ENCODE results near the gene MORF4L1. TPM values are rescaled to one million over a fixed set of nuclear protein-coding genes. Genes with fewer than 3 reads are reported as not detected.
"Not testable (repeated sequence)": the region's sequence is repeated elsewhere in the genome, so short reads cannot be mapped to it uniquely, and the experiment has no call there.

The MORF4L1 gene
- total and polyA plus RNA-seq, 8 donors: 262 to 774 (median 712) TPM

- Histone ChIP-seq H3K4me1 (peaks cover 29 to 44% of the 10 kb centered on the region in 2 donors), H3K9me3 (no peaks in the 10 kb centered on the region), H3K27me3 (no peaks in the 10 kb centered on the region), H3K27ac (peak overlapping the region; percentile 100), H3K36me3 (no peaks in the 10 kb centered on the region), H3K4me3 (peak overlapping the region; percentile 39 to 87)
- ATAC-seq: peak; percentile 72
- DNase-seq: peak; percentile 84 to 94 (median 89)
- TF ChIP-seq CTCF (IDR thresholded peaks at IDR 0.05): peak in 1 of 2 donors; percentile 34
- intact Hi-C loops (cut with DNase I): no loop called here
Measured at GRCh38 chr15:78872972-78873792, 492 bp downstream of the MORF4L1 start.

GRCh38 chr15:78873793-78874765 is 1.4 kb downstream of the MORF4L1 start:
- intact Hi-C loops (cut with DNase I): no loop called here
- no peak for TF ChIP-seq CTCF (IDR thresholded peaks at IDR 0.05)
- no peaks in the 10 kb centered on the region for H3K9me3 ChIP-seq
- H3K27ac ChIP-seq: peak overlapping the region; percentile 100
- H3K4me1 ChIP-seq: peaks cover 36 to 53% of the 10 kb centered on the region in 2 donors
- peak; percentile 9 for ATAC-seq
- peak overlapping the region; percentile 39 to 87 for H3K4me3 ChIP-seq
- DNase-seq: peak in 2 of 4 donors; percentile 50 to 58
- no peaks in the 10 kb centered on the region for H3K27me3 ChIP-seq
- H3K36me3 ChIP-seq: peaks cover 0 to 2% of the 10 kb centered on the region in 2 donors

- no peak for TF ChIP-seq CTCF (IDR thresholded peaks at IDR 0.05)
- peaks cover 40 to 65% of the 10 kb centered on the region in 2 donors for H3K4me1 ChIP-seq
- ATAC-seq: no peak
- intact Hi-C loops (cut with DNase I): no loop called here
- H3K27me3 ChIP-seq: no peaks in the 10 kb centered on the region
- H3K27ac ChIP-seq: peak overlapping the region; percentile 100
- H3K9me3 ChIP-seq: no peaks in the 10 kb centered on the region
- peak overlapping the region; percentile 39 to 87 for H3K4me3 ChIP-seq
- H3K36me3 ChIP-seq: peaks cover 0 to 6% of the 10 kb centered on the region in 2 donors
- DNase-seq: no peak
Measured at GRCh38 chr15:78875107-78875914, 2.6 kb downstream of the MORF4L1 start.

- H3K9me3 ChIP-seq; H3K27me3 ChIP-seq; DNase-seq; H3K27ac ChIP-seq; H3K4me3 ChIP-seq; intact Hi-C loops (cut with DNase I); ATAC-seq: not testable (repeated sequence)
- peaks cover 40 to 79% of the 10 kb centered on the region in 2 donors for H3K4me1 ChIP-seq
- peaks cover 0 to 20% of the 10 kb centered on the region in 2 donors for H3K36me3 ChIP-seq
Measured at GRCh38 chr15:78876954-78877353, 4.3 kb downstream of the MORF4L1 start.

- Histone ChIP-seq H3K27me3 (no peaks in the 10 kb centered on the region), H3K36me3 (peaks cover 0 to 34% of the 10 kb centered on the region in 2 donors), H3K4me3 (no peak overlapping the region), H3K27ac (no peak overlapping the region), H3K4me1 (peaks cover 40 to 83% of the 10 kb centered on the region in 2 donors), H3K9me3 (no peaks in the 10 kb centered on the region)
- no peak for TF ChIP-seq CTCF (IDR thresholded peaks at IDR 0.05)
- DNase-seq: no peak
- ATAC-seq: no peak
- intact Hi-C loops (cut with DNase I): no loop called here
Measured at GRCh38 chr15:78878356-78878755, 5.7 kb downstream of the MORF4L1 start.
